CD4-positive, alpha-beta T cell treated with Interleukin-1 beta for 1 hour (primary cell): ENCODE results near the gene ISG15.
"Not testable (repeated sequence)": the region's sequence is repeated elsewhere in the genome, so short reads cannot be mapped to it uniquely, and the experiment has no call there.

ENCODE experiments used
- DNase-seq, 2 donors: peaks; one replicate each; pipeline ENCODE4 v3.0.0-alpha.2; 2020 to 2022

Gene ISG15

GRCh38 chr1:1046767-1047166, 33.5 kb downstream of the ISG15 start:
- no peak for DNase-seq

DNA sequence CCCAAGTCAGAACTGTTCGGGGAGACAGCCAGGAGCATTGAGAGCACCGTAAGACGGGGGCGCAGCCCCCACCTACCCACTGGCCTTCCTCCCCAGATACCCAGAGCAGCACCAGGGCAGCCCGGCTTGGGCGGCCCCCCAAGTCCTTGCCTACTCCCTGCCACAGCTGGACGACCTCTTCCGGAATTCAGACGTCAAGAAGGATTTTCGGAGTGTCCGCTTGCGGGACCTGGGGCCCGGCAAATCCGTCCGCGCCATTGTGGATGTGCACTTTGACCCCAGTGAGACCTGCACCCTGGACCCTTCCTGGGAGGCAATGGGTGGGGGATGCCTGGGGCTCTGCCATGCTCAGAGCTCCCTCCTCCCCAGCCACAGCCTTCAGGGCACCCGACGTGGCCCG, 34.1 kb downstream of the ISG15 start:
- no peak for DNase-seq

DNA sequence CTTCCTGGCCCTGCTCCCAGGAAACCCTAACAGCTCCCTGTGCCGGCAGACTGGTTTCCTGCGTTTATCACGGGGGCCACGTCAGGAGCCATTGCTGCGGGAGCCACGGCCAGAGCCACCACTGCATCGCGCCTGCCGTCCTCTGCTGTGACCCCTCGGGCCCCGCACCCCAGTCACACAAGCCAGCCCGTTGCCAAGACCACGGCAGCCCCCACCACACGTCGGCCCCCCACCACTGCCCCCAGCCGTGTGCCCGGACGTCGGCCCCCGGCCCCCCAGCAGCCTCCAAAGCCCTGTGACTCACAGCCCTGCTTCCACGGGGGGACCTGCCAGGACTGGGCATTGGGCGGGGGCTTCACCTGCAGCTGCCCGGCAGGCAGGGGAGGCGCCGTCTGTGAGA, 34.7 kb downstream of the ISG15 start:
- no peak for DNase-seq

- no peak for DNase-seq
Measured at GRCh38 chr1:1048765-1049164, 35.5 kb downstream of the ISG15 start.

GRCh38 chr1:1049318-1050165, 36.2 kb downstream of the ISG15 start:
- no peak for DNase-seq

DNA sequence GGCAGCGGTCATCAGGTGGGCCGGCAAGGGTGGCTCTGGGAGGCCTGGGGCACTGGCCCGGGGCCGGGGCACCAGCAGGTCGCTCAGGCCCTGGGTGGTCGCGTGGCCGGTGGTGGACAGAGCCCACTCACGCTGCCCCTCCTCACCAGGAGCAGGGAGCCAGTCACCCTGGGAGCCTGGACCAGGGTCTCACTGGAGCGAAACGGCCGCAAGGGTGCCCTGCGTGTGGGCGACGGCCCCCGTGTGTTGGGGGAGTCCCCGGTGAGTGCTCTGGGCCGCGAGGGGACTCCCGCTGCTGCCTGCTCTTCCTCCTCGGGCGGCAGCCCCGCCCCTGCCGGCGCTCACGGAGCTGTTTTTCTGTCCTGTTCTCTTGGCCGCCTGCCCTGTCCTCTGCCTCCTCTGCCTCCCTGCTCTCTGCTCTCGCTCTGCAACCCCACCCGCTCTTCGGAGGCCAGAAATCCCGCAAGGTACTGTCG, 37.3 kb downstream of the ISG15 start:
- no peak for DNase-seq

DNA sequence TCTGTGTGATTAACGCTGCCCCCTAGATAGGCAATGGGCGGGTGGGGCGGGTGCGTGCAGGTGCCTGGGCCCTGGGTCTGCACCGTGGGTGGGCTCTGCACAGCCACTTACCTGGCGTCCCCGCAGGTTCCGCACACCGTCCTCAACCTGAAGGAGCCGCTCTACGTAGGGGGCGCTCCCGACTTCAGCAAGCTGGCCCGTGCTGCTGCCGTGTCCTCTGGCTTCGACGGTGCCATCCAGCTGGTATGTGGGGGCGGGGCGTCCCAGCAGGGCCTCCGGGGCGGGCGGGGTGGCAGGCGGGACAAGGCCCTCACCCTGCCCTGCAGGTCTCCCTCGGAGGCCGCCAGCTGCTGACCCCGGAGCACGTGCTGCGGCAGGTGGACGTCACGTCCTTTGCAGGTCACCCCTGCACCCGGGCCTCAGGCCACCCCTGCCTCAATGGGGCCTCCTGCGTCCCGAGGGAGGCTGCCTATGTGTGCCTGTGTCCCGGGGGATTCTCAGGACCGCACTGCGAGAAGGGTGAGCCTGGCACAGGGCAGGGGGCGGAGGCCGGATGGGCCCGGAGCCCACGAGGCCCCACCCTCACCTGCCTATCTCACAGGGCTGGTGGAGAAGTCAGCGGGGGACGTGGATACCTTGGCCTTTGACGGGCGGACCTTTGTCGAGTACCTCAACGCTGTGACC, 38.0 kb downstream of the ISG15 start:
- DNase-seq = no peak

DNA sequence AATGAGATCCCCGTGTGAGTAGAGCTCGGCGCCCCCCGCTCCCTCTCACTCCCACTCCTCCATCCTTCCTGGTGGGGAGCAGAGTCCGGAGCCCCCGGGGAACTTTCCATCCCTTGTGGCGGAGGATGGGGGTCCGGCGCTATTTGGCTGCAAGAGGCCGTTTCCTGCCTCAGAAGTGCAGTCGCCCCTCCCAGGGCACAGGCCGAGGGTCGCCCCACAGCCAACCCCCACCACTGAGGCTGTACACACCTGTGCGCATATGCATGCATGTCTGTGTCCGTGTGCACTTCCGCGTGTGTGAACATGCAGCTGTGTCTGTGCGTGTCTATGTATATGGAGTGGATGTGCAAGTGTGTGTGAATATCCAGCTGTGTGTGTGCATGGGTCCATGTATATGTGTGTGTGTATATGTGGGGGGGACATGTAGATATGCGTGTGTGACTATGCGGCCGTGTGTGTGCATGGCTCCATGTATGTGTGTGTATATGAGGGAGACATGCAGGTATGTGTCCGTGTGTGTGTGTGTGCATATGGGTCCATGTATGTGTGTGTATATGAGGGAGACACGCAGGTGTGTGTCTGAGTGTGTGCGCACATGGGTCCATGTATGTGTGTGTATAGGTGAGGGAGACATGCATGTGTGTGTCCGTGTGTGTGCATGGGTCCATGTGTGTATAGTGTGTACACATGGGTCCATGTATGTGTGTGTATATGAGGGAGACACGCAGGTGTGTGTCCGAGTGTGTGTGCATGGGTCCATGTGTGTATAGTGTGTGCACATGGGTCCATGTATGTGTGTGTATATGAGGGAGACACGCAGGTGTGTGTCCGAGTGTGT, 38.9 kb downstream of the ISG15 start:
- DNase-seq = no peak

DNA sequence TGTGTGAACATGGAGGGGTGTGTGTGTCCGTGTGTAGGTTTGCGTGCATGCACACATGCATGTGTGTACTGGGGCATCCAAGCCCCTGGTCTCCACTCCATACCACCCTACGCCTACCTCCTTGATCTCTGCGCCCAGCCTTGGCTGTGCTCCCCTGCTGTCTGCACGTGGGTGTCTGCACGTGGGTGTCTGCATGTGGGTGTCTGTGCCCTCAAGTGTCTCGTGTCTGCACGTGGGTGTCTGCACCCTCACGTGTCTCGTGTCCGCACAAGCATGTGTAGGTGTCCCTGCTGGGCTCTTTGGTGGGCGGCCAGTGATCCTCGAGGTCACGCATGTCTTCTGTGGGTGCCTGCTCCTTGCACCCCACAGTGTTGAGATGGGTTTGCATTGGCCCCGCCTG, 39.7 kb downstream of the ISG15 start:
- no peak for DNase-seq

DNA sequence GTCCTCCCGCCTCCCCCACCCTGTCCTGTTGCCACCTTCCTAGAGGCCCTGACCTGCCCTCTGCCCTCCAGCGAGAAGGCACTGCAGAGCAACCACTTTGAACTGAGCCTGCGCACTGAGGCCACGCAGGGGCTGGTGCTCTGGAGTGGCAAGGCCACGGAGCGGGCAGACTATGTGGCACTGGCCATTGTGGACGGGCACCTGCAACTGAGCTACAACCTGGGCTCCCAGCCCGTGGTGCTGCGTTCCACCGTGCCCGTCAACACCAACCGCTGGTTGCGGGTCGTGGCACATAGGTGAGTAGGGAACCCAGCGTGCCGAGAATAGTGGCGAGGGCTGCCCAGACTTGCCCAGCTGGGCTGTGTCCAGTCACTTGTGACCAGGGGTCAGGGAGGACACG, 40.4 kb downstream of the ISG15 start:
- DNase-seq = no peak

- DNase-seq = no peak
Measured at GRCh38 chr1:1054099-1054700, 40.9 kb downstream of the ISG15 start.

DNA sequence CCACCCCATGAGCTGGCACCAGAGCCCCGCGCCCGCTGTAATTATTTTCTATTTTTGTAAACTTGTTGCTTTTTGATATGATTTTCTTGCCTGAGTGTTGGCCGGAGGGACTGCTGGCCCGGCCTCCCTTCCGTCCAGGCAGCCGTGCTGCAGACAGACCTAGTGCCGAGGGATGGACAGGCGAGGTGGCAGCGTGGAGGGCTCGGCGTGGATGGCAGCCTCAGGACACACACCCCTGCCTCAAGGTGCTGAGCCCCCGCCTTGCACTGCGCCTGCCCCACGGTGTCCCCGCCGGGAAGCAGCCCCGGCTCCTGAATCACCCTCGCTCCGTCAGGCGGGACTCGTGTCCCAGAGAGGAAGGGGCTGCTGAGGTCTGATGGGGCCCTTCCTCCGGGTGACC, 41.7 kb downstream of the ISG15 start:
- DNase-seq = no peak

DNA sequence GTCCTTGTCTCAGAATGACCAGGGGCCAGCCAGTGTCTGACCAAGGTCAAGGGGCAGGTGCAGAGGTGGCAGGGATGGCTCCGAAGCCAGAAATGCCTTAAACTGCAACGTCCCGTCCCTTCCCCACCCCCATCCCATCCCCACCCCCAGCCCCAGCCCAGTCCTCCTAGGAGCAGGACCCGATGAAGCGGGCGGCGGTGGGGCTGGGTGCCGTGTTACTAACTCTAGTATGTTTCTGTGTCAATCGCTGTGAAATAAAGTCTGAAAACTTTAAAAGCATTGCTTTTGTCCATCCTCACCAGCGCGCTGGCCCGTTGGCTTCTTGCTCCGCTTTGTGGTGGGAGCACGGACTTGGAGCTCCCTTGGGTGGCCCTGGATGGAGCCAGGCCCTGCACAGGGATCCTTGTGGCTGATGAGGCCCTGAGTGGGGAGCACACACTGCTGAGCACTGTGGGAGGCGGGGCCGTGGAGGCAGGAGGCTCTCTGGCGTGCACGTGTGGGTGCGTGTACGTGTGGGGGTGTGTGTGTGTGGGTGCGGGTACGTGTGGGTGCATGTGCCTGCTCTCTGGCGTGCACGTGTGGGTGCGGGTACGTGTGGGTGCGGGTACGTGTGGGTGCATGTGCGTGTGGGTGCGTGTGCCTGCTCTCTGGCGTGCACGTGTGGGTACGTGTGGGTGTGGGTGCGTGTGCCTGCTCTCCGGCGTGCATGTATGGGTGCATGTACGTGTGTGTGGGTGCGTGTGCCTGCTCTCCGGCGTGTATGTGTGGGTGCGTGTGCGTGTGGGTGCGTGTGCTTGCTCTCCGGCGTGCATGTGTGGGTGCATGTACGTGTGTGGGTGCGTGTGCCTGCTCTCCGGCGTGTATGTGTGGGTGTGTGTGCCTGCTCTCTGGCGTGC, 42.8 kb downstream of the ISG15 start:
- DNase-seq = no peak

DNA sequence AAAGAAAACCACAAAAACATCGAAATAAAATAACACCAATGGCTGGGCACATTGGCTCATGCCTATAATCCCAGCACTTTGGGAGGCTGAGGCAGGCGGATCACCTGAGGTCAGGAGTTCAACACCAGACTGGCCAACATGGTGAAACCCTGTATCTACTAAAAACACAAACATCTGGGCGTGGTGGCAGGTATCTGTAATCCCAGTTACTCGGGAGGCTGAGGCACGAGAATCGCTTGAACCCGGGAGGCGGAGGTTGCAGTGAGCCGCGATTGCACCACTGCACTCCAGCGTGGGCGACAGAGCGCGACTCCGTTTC, 44.4 kb downstream of the ISG15 start:
- DNase-seq = not testable (repeated sequence)

DNA sequence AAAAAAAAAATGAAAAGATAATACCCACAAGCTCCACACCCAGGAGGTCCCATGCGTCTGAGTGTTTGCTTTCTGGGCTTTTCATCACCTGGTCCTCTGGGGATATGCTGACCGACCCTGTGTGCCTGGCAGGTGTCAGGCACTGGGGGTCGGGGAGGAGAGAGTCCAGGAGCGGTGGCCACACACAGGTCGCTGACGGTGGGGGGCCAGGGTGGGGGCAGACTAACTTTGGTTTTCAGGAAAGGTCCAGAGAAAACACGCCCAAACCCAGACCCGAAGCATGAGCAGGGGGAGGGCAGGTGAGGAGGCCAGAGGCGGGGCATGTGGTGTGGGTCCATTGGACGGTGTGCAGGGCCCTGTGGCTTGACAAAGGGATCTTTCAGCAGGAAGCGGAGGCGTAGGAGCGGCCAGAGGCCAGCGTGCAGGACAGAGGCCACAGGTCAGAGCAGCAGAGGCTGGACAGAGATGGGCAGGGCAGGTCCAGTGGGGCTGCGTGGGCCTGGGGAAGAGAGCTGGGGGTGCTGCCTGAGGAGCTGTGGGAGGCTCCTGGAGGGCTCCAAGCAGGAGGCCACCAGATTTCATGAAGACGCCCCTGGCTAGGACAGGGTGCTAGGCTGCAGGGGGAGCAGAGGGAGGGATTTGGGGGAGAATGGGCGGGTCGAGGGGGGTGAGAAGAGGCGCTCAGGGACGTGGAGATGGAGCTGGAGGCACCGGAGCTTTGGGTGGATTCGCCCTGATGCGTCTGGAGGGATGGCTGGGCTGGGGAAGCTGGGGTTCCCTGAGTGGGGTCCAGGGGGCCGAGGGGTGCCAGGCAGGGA, 45.0 kb downstream of the ISG15 start:
- DNase-seq = no peak

GRCh38 chr1:1058921-1059493, 45.7 kb downstream of the ISG15 start:
- no peak for DNase-seq

- DNase-seq = peak; percentile 89 to 91
Measured at GRCh38 chr1:1059494-1060280, 46.4 kb downstream of the ISG15 start.

- no peak for DNase-seq
Measured at GRCh38 chr1:1060281-1061000, 47.1 kb downstream of the ISG15 start.

GRCh38 chr1:1061682-1062345, 48.5 kb downstream of the ISG15 start:
- DNase-seq = no peak
